ENCODE data around the gene IFT20. TPM values are rescaled to one million over a fixed set of nuclear protein-coding genes. Genes with fewer than 3 reads are reported as not detected.
"Not testable (repeated sequence)": the region's sequence is repeated elsewhere in the genome, so short reads cannot be mapped to it uniquely, and the experiment has no call there.

The IFT20 gene
- total RNA-seq, 1 donor from 2014 or later: 48.8 TPM

DNA sequence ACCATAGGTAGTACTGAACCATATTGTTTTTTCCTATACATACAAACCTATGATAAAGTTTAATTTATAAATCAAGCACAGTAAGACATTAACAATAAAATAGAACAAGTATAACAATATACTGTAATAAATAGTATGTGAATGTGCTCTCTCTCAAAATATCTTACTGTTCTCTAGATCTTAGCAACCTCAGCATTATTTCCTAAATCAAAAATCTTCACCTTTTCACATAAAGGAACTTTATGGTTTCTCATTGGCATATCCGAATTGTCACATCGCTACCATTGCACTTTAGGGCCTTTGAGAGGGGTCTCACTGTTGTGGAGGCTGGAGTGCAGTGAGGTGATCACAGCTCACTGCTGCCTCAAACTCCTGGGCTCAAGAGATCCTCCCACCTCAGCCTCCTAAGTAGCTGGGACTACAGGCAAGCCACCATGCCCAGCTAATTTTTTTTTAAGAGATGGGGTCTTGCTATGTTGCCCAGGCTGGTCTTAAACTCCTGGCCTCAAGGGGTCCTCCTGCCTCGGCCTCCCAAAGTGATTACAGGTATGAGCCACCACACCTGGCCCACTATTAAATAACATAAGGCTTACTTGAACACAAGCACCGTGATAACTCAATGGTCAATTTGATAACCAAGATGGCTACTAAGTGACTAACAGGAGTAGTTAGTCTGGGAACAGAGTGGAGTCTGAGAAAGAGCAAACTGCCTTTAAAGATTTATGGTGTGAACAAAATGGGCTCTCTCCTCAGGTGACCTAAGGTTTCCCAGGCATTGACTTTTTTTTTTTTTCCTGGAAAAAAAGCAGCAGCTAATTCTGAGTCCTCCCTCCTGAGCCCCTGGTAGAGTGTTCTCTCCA lies 19.2 kb downstream of the IFT20 start:
- DNase-seq (ENCODE audit: low spot score): no peak

DNA sequence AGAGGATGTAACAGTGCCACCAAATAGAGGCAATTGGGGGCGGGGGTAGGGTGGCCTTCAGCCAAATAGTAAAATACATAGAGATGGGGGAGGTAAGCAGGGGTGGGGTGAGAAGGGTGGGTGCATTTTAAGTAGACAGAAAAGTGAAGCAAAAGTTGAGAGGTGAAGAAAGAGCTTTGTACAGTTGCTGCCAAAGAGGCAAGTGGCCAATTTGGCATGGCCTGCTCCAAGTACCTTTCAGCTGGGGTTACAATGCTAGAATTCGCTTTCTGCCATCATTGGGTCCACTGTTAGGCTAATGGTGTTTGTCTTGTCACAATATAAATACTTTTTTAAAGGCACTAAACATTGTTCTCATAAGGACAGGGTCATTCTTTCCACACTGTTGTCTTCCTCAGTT lies 21.4 kb downstream of the IFT20 start:
- DNase-seq (ENCODE audit: low spot score): no peak

DNA sequence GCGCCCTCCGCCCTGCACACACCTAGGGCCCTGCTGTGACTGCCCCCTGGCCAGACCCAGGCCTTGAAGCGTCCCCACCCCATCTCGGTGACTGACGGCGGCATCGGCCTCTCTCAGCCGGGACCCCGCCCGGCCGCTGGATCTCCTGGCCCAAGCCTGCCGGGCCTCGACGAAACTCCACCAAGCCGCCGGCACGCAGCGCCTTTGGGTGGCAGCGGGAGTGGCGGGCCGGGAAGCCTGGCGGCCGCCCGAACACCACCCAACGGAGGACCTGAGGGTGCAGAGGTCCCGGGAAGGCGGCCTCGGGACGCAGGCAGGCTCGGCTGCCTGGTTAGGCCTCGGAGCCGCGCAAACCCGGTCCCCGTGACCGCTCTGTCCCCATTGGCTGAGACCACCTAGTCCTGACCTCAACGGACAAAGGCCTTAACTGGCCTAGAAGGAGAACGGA lies 28.3 kb downstream of the IFT20 start:
- no peak for DNase-seq (ENCODE audit: low spot score)

DNA sequence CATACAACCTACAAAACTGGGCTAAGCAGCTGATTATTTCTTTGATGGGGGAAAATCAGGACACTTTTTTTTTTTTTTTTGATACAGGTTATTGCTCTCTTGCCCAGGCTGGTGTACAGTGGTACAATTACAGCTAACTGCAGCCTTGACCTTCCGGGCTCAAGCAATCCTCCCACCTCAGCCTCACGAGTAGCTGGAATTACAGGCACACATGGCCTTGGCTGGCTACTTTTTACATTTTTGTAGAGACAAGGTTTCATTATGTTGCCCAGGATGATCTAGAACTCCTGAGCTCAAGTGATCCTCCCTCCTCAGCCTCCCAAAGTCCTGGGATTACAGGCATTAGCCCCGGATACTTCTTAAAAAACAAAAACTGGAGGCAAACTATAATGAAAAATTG lies 36.8 kb downstream of the IFT20 start:
- no peak for DNase-seq (ENCODE audit: low spot score)

GRCh38 chr17:28295677-28296578 lies 39.3 kb downstream of the IFT20 start:
- DNase-seq (ENCODE audit: low spot score): no peak

GRCh38 chr17:28293994-28294393 lies 41.3 kb downstream of the IFT20 start:
- no peak for DNase-seq (ENCODE audit: low spot score)

DNA sequence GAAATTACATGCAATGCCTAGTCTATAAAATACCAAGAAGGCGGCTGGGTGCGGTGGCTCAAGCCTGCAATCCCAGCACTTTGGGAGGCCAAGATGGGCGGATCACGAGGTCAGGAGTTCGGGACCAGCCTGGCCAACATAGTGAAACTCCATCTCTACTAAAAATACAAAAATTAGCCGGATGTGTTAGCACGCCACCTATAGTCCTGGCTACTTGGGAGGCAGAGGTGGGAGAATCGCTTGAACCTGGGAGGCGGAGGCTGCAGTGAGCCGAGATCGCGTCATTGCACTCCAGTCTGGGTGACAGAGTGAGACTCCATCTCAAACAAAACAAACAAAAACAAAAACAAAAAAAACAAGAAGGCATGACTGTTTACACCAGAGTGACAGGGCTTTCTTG lies 42.4 kb downstream of the IFT20 start:
- DNase-seq (ENCODE audit: low spot score): not testable (repeated sequence)

GRCh38 chr17:28291780-28292330 lies 43.4 kb downstream of the IFT20 start:
- DNase-seq (ENCODE audit: low spot score): no peak

DNA sequence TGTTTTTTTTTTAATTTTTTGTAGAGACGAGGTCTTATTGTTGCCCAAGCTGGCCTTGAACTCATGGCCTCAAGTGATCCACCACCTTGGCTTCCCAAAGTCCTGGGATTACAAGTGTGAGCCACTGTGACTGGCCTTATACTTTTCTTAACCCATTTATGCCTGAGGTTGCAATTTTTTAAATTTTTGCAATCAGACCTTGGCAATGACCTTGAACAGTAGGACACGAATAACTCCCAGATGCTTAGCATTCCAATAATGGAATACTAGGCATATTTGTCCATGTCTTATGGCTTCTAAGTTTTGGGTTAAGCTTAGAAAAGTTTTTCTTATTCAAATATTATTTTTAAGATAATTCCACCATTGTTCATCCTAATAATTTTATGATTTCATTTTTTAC lies 44.6 kb downstream of the IFT20 start:
- no peak for DNase-seq (ENCODE audit: low spot score)

GRCh38 chr17:28285965-28286364 lies 49.3 kb downstream of the IFT20 start:
- no peak for DNase-seq (ENCODE audit: low spot score)

DNA sequence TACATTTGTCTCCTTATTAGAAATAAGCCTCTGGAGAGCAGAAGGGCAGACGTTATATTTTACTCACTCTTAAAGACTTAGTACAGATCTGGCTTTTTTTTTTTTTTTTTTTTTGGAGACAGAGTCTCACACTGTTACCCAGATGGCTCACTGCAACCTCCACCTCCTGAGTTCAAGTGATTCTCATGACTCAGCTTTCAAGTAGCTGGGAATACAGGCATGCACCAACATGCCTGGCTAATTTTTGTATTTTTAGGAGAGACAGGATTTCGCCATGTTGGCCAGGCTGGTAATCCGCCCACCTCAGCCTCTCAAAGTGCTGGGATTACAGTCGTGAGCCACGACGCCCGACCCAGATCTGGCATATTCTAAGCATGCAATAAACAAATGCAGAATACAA lies 52.7 kb downstream of the IFT20 start:
- no peak for DNase-seq (ENCODE audit: low spot score)

DNA sequence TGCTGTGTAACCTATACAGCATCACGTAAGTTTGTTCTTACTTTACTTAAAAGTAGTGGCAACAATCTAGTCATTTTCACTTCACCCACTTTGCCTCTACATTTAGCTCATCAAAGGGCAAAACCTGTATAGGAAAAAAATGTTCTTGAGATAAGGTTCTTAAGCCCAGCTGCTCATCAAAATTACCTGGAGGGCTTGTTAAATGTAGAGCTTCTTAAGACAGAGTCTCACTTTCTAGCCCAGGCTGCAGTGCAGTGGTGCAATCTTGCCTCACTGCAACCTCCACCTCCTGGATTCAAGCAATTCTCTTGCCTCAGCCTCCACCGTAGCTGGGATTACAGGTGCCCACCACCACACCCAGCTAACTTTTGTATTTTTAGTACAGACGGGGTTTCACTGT lies 54.4 kb downstream of the IFT20 start:
- no peak for DNase-seq (ENCODE audit: low spot score)

DNA sequence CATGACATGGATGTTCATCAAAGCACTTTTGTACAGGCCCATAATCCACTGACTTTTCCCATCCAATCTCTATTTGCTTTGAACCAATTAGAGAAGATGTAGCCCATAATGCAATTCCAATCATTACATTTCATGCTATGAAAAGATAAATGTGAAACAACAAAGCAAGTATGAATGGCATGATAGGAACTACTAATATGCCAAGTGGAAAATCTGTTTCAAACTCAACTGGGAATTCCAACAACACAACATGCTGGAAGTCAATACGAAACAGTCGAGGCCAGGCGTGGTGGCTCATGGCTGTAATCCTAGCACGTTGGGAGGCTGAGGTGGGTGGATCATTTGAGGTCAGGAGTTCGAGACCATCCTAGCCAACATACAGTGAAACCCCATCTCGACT lies 55.9 kb downstream of the IFT20 start:
- DNase-seq (ENCODE audit: low spot score): no peak

Other genes with a start within 250 kb of the IFT20 start
- 237 TPM for gene TMEM97, start 16.3 kb downstream of the IFT20 start, total RNA-seq
- gene TNFAIP1, start 289 bp upstream of the IFT20 start, total RNA-seq: 55.1 TPM
- gene POLDIP2, start 22.1 kb upstream of the IFT20 start, total RNA-seq: 74.6 TPM
- not detected for gene SEBOX, start 29.7 kb upstream of the IFT20 start, total RNA-seq
- 1.0 TPM for gene VTN, start 34.8 kb upstream of the IFT20 start, total RNA-seq
- 34.7 TPM for gene SARM1, start 36.2 kb upstream of the IFT20 start, total RNA-seq
- gene SLC46A1, start 70.7 kb upstream of the IFT20 start, total RNA-seq: 15.4 TPM
- 0.62 TPM for gene SLC13A2, start 138.2 kb upstream of the IFT20 start, total RNA-seq
- gene FOXN1, start 170.9 kb upstream of the IFT20 start, total RNA-seq: 1.5 TPM
- gene UNC119, start 217.2 kb upstream of the IFT20 start, total RNA-seq: 37.5 TPM
- 52.9 TPM for gene PIGS, start 236.1 kb upstream of the IFT20 start, total RNA-seq
- gene ALDOC, start 241.4 kb upstream of the IFT20 start, total RNA-seq: 15.7 TPM